GM19351 (cell line): Measurements from ENCODE around the gene FAM98B.
"Not testable (repeated sequence)": the region's sequence is repeated elsewhere in the genome, so short reads cannot be mapped to it uniquely, and the experiment has no call there.

Experiments used
- ATAC-seq: cut with Tn5 transposase; IDR thresholded peaks from one replicate; pipeline ENCODE4 v1.9.1; 2021; ENCODE audit warnings: mild to moderate bottlenecking, moderate library complexity; ENCODE audit not compliant: unreplicated experiment

FAM98B gene

DNA sequence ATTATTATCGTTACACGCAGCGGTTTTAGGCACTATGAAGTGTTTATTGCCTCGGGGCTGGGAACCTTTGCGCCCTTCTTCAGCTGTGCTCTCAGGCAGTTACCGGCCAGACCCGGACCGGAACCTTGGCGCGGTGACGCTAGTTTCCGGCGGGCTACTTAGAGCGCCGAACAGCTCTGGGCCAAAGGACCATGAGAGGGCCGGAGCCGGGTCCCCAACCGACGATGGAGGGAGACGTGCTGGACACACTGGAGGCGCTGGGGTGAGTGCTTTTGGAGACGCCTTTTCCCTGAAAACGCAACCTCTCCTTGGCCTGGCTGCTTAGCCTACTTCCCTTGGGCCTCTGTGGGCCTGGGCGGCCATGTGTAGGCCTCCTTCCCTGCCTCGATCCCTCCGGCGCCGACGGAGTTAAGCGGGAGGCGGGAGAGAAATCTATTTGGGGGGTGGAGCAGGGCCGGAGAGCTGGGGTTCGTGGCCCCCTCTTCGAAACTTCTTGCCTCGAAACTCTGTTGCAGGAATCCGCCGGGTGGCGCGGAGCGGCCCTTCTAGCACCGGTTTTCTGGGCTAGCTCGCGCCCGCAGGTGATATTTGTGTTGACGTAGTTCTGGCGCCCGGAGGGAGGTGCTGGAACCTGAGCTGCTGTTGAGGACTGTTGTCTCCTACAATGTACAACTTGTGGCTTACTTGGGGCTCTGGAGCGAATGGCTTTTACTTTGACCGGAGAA, at the start of gene FAM98B:
TSS of gene FAM98B (plus strand) at position 157 of the 725 bp plus-strand sequence. CDS start at position 192, 35 bp downstream.
- peak; percentile 88 for ATAC-seq

DNA sequence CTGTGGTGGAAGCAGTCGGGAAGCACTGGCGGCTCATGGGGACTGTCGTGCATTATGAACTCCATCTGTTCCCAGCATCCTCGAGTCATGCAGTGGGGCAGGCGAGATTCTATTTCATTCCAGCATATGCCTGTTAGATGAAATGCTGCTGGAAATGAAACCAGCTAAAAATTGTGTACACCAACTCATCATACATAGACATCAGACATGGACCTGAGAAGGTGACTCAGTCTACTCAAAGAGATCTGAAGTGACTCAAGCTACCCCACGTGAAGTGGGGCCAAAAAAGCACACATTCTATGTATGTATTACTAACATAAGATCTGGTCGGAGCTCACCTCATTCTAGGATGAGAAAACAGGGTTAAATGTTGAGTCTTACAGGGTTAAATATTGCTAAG, 47.5 kb upstream of the FAM98B start:
- ATAC-seq = no peak

DNA sequence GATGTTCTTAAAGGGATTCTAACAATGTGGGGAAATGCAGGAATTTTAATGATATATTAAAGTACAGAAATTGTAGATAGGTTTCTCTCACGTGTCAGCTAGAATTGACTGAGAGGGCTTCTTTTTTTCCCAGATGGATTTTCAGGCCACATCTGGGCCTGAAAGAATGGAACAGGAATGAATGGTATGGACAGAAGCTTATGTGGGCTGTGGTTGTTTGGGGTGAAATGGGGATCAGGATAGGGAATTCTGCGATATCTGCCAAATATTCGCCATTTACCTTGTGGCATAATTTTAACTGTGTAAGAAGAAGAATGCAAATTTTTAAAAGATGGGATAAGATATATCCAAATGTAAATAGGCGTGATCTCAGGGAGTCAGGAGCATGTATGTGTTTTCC, 45.4 kb upstream of the FAM98B start:
- no peak for ATAC-seq

- no peak for ATAC-seq
These were observed 42.0 kb upstream of the FAM98B start for GRCh38 chr15:38411902-38412301.

DNA sequence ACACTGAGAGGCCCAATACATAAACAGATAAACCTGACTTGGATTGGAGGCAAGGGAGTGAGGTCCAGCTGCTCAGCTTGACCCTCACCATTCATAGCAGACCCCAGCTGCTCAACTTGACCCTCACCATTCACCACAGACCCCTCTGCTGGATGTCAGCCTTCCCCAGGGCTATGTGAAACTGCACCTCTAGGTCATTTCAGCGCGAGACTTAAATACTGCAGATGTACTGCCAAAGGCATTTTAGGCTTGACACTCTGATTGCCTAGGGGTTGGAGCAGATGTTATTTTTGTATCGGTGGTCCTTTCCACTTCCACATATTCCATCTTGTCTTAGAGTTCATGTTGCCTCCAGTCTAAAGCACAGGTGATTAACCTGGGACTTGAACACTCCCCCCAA, 41.5 kb upstream of the FAM98B start:
- no peak for ATAC-seq

GRCh38 chr15:38414357-38414756, 39.6 kb upstream of the FAM98B start:
- peak; percentile 55 for ATAC-seq

DNA sequence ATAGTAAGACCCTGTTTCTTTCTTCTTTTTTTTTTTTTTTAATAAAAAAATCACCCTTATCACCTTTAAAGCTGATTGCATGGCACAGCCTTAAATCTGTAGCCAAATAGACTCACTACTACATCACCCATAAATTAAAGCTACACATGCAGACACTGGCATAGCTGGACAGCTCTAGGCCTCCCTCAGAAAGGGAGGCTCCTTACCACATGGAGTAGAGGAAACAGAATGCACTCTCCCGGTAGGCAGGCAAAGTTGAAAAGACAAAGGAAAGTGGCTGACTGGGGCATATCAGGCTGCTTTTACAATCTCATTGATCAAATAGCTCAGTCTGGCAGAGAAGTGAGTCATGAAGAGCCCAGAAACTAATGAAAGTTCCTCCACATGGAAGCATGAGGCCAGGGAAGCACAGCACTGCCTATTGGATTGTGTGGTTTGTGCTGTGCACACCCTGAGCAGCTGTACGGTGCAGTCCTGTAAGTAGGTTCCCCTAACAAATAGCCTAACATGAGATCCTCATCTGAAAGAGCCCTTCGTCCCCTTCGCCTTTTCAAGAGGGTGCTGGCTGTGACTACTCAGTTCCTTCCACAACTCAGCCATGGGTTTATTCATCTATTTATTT, 32.7 kb upstream of the FAM98B start:
- ATAC-seq = no peak

- peak; percentile 67 for ATAC-seq
These were observed 29.8 kb upstream of the FAM98B start for GRCh38 chr15:38424101-38424552.

DNA sequence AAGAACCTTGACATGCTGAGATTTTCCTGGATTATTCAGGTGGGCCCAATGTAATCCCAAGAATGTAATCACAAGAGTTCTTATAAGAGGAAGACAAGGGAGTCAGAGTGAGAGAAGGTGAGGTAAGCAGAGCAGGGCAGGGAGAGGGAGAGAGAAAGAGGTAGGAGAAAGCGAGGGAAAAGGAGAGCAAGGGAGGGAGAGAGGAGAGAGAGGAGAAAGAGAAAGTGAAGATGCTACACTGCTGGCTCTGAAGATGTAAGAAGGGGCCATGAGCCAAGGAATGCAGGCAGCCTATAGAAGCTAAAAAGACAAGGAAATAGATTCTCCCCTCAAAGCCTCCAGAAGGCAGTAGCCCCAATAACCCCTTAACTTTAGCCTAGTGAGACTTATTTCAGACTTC, 28.7 kb upstream of the FAM98B start:
- no peak for ATAC-seq

DNA sequence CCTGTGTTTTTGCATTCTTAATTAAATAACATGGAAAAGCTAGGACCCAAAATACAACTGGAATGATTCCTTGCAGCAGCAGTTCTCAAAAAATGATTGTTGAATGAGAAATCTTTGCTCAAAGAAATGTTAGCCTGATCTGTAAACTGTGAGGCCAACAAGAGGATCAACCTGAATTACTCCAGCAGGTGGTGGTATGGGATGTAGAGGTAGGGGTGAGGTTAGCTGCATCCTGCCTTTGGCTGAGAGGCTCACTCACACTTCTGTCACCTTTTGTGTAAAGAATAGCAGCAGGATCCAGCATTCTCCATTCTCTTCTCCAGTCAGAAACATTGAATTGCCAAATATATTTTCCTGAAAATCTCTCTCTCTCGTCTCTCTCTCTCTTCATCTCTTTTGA, 26.5 kb upstream of the FAM98B start:
- no peak for ATAC-seq

DNA sequence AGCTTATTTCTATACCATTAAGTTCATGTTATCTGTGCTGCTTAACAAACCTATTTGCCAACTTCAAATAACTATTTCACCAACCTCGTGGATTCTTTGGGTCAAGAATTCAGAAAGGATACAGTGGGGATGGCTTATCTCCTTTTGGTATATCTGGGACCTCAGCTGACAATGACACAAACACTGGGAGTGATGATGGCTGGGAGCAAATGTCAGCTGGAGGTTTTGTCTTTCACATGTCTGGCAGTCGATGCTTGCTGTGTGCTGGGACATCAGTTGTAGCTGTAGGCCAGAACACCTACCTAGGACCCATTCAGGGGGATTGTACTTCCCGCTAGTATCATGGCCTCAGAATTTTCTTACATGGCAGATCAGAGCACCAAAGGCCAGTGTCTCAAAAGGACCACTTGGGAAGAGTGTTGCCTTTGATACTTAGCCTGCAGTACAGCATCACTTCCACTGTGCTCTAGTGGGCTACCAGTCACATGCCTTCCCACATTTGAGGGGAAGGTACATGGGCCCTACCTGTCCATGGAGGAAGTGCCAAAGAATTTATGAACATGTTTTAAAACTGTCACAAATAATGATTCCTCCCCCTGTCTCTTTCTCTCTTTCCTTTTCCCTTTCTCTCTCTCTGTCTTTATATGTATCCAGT, 23.7 kb upstream of the FAM98B start:
- ATAC-seq = no peak

DNA sequence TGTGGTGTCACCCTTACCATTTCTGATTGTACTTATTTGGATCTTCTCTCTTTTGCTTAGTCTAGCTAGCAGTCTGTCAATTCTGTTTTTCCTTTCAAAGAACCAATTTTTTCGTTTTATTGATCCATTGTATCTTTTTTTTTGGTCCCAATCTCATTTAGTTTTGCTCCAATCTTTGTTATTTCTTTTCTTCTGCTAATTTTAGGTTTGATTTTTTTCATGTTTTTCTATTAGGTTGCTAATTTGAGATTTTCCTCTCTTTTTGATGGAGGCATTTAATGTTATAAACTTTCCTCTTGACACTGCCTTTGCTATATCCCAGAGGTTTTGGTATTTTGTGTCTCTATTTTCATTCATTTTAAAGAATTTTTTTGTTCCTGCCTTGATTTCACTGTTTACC, 16.9 kb upstream of the FAM98B start:
- no peak for ATAC-seq

DNA sequence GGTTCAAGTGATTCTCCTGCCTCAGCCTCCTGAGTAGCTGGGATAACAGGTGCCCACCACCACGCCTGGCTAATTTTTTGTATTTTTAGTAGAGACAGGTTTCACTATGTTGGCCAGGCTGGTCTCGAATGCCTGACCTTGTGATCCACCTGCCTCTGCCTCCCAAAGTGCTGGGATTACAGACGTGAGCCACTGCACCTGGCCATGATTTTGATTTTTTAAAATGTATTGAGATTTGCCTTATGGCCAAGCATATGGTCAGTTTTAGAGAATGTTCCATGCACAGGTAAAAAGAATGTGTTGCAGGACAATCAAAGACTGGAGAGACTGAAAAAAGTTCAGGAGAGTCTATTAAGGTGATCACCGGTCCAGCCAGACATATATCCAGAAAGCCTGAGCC, 16.3 kb upstream of the FAM98B start:
- ATAC-seq = not testable (repeated sequence)

DNA sequence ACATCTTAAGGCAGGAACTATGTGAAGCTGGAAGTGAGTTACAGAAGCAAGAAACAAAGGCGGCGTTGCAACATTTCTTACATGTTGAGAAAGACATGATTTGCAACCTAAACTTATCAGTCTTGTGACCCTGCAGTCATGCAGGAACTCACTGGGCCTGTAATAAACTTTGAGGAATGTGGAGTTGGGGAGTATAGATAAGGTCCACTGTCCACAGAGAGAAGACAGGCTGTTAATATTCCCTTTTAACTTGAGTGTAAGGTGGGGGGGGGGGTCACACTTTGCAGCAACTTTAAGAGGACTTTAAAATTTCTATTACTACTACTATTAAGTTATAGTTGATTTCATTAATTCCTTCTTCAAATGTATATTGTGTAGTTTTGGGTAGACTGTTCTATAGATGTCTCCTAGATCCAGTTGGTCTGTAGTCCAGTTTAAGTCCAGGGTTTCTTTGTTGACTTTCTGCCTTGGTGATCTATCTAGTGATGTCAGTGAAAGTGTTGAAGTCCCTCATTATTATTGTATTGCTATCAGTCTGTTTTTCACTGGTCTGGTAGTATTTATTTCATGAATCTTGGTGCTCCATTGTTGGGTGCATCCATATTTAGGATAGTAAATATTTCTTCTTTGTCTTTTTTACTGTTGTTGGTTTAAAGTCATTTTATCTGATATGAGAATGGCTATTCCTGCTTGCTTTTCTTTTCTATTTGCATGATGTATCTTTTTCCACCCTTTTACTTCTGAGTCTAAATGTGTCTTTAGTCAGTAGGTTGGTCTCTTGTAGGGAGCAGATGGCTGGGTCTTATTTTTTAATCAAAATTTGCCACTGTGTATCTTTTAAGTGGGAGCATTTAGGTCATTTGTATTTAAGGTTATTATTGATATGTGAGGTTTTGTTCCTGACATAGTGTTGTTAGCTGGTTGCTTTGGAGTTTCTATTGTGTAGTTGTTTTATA, 15.6 kb upstream of the FAM98B start:
- no peak for ATAC-seq

DNA sequence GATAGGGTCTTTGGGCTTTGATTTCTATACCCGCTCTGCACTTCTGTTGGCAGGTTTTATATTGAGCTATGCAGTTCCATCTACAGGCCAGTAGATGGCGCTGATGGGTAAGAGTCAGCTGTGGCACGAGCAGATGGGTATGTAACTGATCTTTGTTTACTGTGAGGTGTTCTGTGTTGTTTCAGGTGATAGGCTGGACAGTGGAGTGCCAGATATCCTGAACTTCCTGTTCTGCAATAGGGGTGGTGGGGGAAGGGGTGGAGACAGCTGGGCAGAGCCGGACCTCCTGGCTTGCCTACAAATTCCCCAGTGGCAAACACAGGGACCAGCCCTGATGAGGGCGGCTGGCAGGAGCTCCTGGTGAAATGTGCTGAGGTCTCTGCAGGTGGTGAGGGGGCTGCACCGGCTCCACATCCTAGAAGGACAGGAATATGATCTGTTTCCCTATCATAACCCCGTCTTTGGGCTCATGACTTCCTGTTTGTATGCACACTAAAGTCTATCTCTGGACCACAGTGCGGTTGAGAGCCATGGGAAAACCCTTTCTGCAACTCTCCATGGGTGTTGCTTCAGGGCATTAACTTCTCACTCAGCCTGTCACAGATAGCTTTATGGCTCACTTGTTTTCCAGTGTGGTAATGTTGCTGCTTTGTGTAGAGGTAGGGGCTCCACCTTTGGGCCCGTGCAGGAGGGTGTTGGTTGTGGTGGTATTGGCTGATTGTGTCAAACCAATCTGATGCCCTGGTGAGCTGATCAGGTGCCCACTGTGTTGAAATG, 13.4 kb upstream of the FAM98B start:
- peak; percentile 88 for ATAC-seq

DNA sequence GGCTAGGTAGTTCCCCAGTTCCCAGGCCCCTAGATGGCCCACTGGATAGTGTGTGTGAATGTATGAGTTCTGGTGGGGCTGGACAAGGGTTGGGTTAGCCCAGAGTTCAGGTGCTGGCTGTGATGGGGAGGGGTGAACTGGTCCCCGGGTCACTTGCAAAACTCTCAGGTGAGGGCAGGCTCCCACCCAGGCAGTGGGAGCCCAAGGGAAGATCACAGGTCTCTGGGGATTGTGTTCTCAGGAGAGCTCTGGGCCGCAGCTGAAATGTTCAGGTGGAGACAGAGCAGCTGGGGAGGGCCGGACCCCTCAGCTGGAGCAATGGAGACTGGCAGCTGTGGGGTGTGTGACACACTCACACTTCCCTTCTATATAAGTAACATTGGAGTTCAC, 12.8 kb upstream of the FAM98B start:
- no peak for ATAC-seq

DNA sequence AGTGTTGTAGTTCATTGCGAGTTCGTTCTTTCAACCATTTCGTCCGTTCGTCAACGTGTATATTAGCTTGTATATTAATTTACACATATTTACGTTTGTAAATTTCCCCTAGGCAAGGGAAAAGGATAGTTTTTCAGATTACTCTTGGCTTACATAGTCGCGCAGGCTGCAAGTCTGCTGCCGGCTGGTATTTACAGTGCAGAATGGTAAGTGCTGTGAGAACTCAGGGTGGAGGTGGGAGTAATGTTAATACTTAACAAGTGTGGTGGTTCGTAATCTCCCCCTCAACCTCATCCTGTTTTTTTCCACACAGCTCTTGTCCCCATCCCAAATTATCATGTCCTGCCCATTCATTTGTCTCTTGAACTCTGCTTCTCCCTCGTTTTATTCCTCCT, 766 bp downstream of the FAM98B start:
- no peak for ATAC-seq

- no peak for ATAC-seq
These were observed 1.2 kb downstream of the FAM98B start for GRCh38 chr15:38455092-38455491.

DNA sequence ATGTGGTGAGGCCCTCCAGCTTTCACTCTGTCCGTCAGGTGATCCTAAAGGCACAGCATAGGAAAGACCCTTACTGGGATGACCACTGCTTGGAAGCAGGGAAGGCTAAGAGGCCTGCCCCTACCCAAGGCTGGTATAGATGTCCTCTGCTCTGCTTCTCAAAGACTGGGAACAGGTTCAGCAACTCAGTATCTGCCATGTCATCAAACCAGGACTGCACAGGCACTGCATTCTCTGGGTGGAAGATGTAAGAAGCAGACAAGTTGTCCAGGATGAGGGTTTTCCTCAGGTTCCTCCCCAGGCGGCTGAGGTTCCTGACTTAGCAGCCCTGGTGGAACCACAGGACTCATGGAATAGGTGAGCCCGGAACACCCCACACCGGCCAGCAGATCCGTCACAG, 4.7 kb downstream of the FAM98B start:
- ATAC-seq = no peak

DNA sequence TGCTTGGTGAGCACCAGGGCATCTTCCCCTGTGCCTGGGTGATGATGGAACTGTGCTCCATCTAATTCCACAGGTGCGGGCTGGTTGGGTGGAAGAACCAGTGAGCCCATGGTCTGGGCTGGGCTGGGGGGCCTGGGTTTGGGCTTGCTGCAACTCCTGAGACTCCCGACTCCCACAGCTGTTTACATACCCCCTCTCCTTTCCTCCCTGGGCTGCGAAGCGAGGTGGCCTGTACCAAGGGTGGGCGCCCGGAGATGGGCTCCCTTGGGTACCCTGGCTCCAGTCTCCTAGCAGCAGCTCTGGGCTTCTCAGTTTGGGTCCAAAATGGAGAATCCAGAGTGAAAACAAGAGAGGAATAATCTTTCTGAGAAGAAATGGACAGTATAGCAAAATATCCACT, 5.6 kb downstream of the FAM98B start:
- no peak for ATAC-seq
